Spleen (tissue), 11 donors: ENCODE measurements around the gene DYSF. TPM values are rescaled to one million over a fixed set of nuclear protein-coding genes. Genes with fewer than 3 reads are reported as not detected.

Experiments used
- DNase-seq: peaks from one replicate; pipeline ENCODE4 v3.0.0-alpha.2; 2020
- H3K27ac ChIP-seq, 8 donors: fragments of 200-600 bp; sonication (generic) in 7 of 8; 1 replicate in 4 of 8; 2 replicates in 4 of 8; pipeline versions ENCODE4 v1.5.0 to v1.8.0; 2016 to 2021; ENCODE audit warnings: inconsistent platforms in 4 of 8, mild to moderate bottlenecking in 4 of 8, moderate library complexity in 1 of 8
- H3K27me3 ChIP-seq, 7 donors: fragments of 200-600 bp; sonication (generic) in 6 of 7; replicated peaks in 1 of 7; 1 replicate in 4 of 7; 2 replicates in 3 of 7; pipeline versions ENCODE4 v1.5.0 to v1.8.0; 2016 to 2021; ENCODE audit warnings: inconsistent platforms in 3 of 7, mild to moderate bottlenecking in 1 of 7
- H3K36me3 ChIP-seq, 6 donors: fragments of 200-600 bp; sonication (generic) in 5 of 6; 1 replicate in 4 of 6; 2 replicates in 2 of 6; pipeline versions ENCODE4 v1.5.0 to v1.8.0; 2016 to 2021; ENCODE audit warnings: inconsistent platforms in 2 of 6
- H3K4me1 ChIP-seq, 6 donors: fragments of 200-600 bp; sonication (generic) in 5 of 6; 1 replicate in 3 of 6; 2 replicates in 3 of 6; pipeline versions ENCODE4 v1.5.0 to v1.8.0; 2016 to 2021; ENCODE audit warnings: inconsistent platforms in 3 of 6
- H3K4me3 ChIP-seq, 8 donors: fragments of 200-600 bp; sonication (generic) in 7 of 8; 1 replicate in 4 of 8; 2 replicates in 4 of 8; pipeline versions ENCODE4 v1.5.0 to v1.8.0; 2016 to 2021; ENCODE audit warnings: inconsistent platforms in 4 of 8, mild to moderate bottlenecking in 4 of 8, moderate library complexity in 2 of 8
- H3K9me3 ChIP-seq, 8 donors: fragments of 200-600 bp; sonication (generic) in 7 of 8; 1 replicate in 4 of 8; 2 replicates in 4 of 8; pipeline versions ENCODE4 v1.5.0 to v1.8.0; 2016 to 2021; ENCODE audit warnings: inconsistent platforms in 4 of 8
- CTCF ChIP-seq, 11 experiments: fragments of 200-600 bp in 7 of 11; fragments of 450-650 bp in 4 of 11; sonication (generic) in 4 of 11; IDR thresholded peaks in 8 of 11; conservative IDR thresholded peaks in 3 of 11; 1 replicate in 7 of 11; 2 replicates in 4 of 11; pipeline versions ENCODE4 v1.4.0 to v1.8.0; 2016 to 2021; ENCODE audit warnings: antibody characterized with exemption in 11 of 11, inconsistent platforms in 4 of 11, mild to moderate bottlenecking in 1 of 11
- POLR2A ChIP-seq, 3 donors: fragments of 450-650 bp; IDR thresholded peaks; one replicate each; pipeline ENCODE4 v1.5.1; 2017; ENCODE audit warnings: antibody characterized with exemption in 3 of 3, mild to moderate bottlenecking in 1 of 3
- POLR2AphosphoS5 ChIP-seq, 3 donors: sonication (generic); formaldehyde crosslinking; IDR thresholded peaks; one replicate each; pipeline ENCODE4 v1.5.1; 2017; ENCODE audit warnings: antibody characterized with exemption in 3 of 3
- WGBS, 5 donors: extraction: QIAGEN DNeasy Blood & Tissue Kit in 3 of 5; methylation state at CpG; one replicate each; pipeline versions ENCODE4 v1.1.5 to v1.1.7; 2013 to 2018; 5-methylcytosine and 5-hydroxymethylcytosine counted together
- intact Hi-C: fragments of 100-400 bp; cut with DNase I; formaldehyde crosslinking; loops from one replicate; pipeline ENCODE4 v1.15.0; 2023; ENCODE audit warnings: low total_unique reads
- polyA plus RNA-seq, 3 donors: library from polyadenylated mRNA; stranded (reverse); fragments of 200-250 nt; gene quantifications; one replicate each; pipeline ENCODE4 v1.2.1, GENCODE V29; 2013
- total RNA-seq, 7 donors: library from RNA; depleted of rRNA in 3 of 7; stranded (reverse); fragments of >200 nt in 3 of 7; fragmentation: NEBNext Ultra II Directional in 4 of 7; extraction: Animal tissue kit (Norgen Biotek cat#: 25700) in 4 of 7; gene quantifications; one replicate each; pipeline versions ENCODE4 v1.1.0 to v1.2.1, GENCODE V29; 2016 to 2021
- donor health status: healthy with polysubstance abuse.
- donor health status: DM: no; HTN: no; CAD: no; lungs with moderate emphysema.
- donor health status: DM: no; HTN: no; CAD: no.
- donor health status: Bipolar disorder and iron deficiency.
- donor health status: healthy.
- donor health status: DM: no; HTN: no; CAD: no.
- donor health status: DM: yes; HTN: yes; CAD: no.

The DYSF gene
- total and polyA plus RNA-seq, 10 donors: 4.0 to 287 (median 124) TPM

GRCh38 chr2:71671895-71672825, 218.8 kb downstream of the DYSF start:
- intact Hi-C loops: no loop called here
- Histone ChIP-seq H3K36me3 (peaks cover 0 to 95% (median 25%) of the 10 kb centered on the region in 6 donors), H3K9me3 (no peaks in the 10 kb centered on the region), H3K4me3 (no peak overlapping the region), H3K27me3 (no peaks in the 10 kb centered on the region), H3K4me1 (peaks cover 0 to 19% (median 5%) of the 10 kb centered on the region in 6 donors), H3K27ac (no peak overlapping the region)
- WGBS, 5 donors: 76 to 85% (median 82%) methylated on average over 27 to 28 of the region's 28 CpGs
- TF ChIP-seq POLR2AphosphoS5 (IDR thresholded peaks at IDR 0.05) (peak in 1 of 3 donors; percentile 33), CTCF (IDR thresholded peaks at IDR 0.05 in 8 of 11, conservative IDR thresholded peaks at IDR 0.05 in 3 of 11) (no peak), POLR2A (IDR thresholded peaks at IDR 0.05) (no peak)
- peak; percentile 71 for DNase-seq

- Histone ChIP-seq H3K27ac (no peak overlapping the region), H3K4me1 (peaks cover 0 to 19% (median 5%) of the 10 kb centered on the region in 6 donors), H3K4me3 (no peak overlapping the region), H3K36me3 (peaks cover 0 to 92% (median 16%) of the 10 kb centered on the region in 6 donors), H3K9me3 (no peaks in the 10 kb centered on the region), H3K27me3 (no peaks in the 10 kb centered on the region)
- peak; percentile 71 for DNase-seq
- intact Hi-C loops: no loop called here
- TF ChIP-seq POLR2AphosphoS5 (IDR thresholded peaks at IDR 0.05) (peak in 1 of 3 donors; percentile 12), POLR2A (IDR thresholded peaks at IDR 0.05) (no peak), CTCF (IDR thresholded peaks at IDR 0.05 in 8 of 11, conservative IDR thresholded peaks at IDR 0.05 in 3 of 11) (no peak)
- WGBS, 5 donors: 70 to 80% (median 75%) methylated on average over 10 to 14 of the region's 14 CpGs
Measured at GRCh38 chr2:71672826-71673795, 219.8 kb downstream of the DYSF start.

- H3K9me3 ChIP-seq: no peaks in the 10 kb centered on the region
- 86 to 97% (median 90%) methylated on average over 7 of the region's 7 CpGs for WGBS, 5 donors
Measured at GRCh38 chr2:71674158-71674851, 220.9 kb downstream of the DYSF start.

More at GRCh38 chr2:71674158-71674851, 220.9 kb downstream of the DYSF start:
- intact Hi-C loops: no loop called here
- TF ChIP-seq POLR2AphosphoS5 (IDR thresholded peaks at IDR 0.05): no peak
- no peak for TF ChIP-seq CTCF (IDR thresholded peaks at IDR 0.05 in 8 of 11, conservative IDR thresholded peaks at IDR 0.05 in 3 of 11)
- TF ChIP-seq POLR2A (IDR thresholded peaks at IDR 0.05): no peak
- DNase-seq: peak; percentile 49
- peaks cover 0 to 19% (median 5%) of the 10 kb centered on the region in 6 donors for H3K4me1 ChIP-seq
- no peak overlapping the region for H3K4me3 ChIP-seq
- peaks cover 0 to 88% (median 14%) of the 10 kb centered on the region in 6 donors for H3K36me3 ChIP-seq
- H3K27ac ChIP-seq: no peak overlapping the region
- H3K27me3 ChIP-seq: no peaks in the 10 kb centered on the region
